HCT116 (cell line): ENCODE results near the gene SALL3. TPM values are rescaled to one million over a fixed set of nuclear protein-coding genes. Genes with fewer than 3 reads are reported as not detected.

Experiments
- ATAC-seq: fragments of 200-7000 bp; cut with Tn5 transposase; 2 replicates; pipeline ENCODE4 v1.9.1; 2020; ENCODE audit warnings: mild to moderate bottlenecking, moderate library complexity
- BruUV-seq: library from RNA; stranded (reverse); fragments of 400-500 nt; replicated peaks from 2 replicates; lab custom pipeline; 2021; lab: Mats Ljungman, UMichigan
- CTCF ChIA-PET: fragments of 300-600 bp; sonication (Branson Sonifier 250); formaldehyde crosslinking; loops from one replicate; lab custom pipeline; 2021; ENCODE audit warnings: antibody characterized with exemption; lab: Charles Lee
- POLR2A ChIA-PET: fragments of 300-600, 350-600 bp; sonication (Branson Sonifier 250); formaldehyde crosslinking; loops from one replicate; lab custom pipeline; 2021; ENCODE audit warnings: antibody characterized with exemption; lab: Charles Lee
- RAD21 ChIA-PET, 2 experiments: fragments of 300-600 bp; sonication (Branson Sonifier 250); formaldehyde crosslinking; loops; one replicate each; lab custom pipeline; 2023; ENCODE audit warnings: low total read pairs in 2 of 2; ENCODE audit not compliant: uncharacterized antibody in 2 of 2, unreplicated experiment in 2 of 2, low non-redundant PET in 1 of 2; lab: Charles Lee
- DNase-seq: peaks from one replicate; pipeline ENCODE4 v3.0.0-alpha.2; 2010; ENCODE audit warnings: low read depth, low spot score
- H2AFZ ChIP-seq: fragments of 200-600 bp; shearing (Covaris generic), sonication (generic); 2 replicates; pipeline ENCODE4 v1.6.1; 2017; ENCODE audit warnings: low read depth, mixed run types, mixed read lengths, antibody characterized with exemption, low read length; ENCODE audit not compliant: poor library complexity, severe bottlenecking
- H3K27ac ChIP-seq: 2 replicates; pipeline ENCODE4 v1.5.1; 2012; ENCODE audit warnings: low read depth, low read length
- H3K27me3 ChIP-seq: fragments of 200-600 bp; sonication (generic); 2 replicates; pipeline ENCODE4 v1.6.1; 2016; ENCODE audit warnings: mixed run types, low read length, mixed read lengths; ENCODE audit not compliant: insufficient read depth
- H3K36me3 ChIP-seq, 2 experiments: fragments of 200-500 bp in 1 of 2; fragments of 200-600 bp in 1 of 2; sonication (Bioruptor generic) in 1 of 2; sonication (generic) in 1 of 2; 2 replicates each; pipeline versions ENCODE4 v1.5.1 to v1.6.1; 2014 to 2016; ENCODE audit warnings: low read length in 2 of 2, inconsistent platforms in 1 of 2, mixed read lengths in 1 of 2, mixed run types in 1 of 2; ENCODE audit not compliant: insufficient read depth in 2 of 2, control insufficient read depth in 1 of 2
- H3K4me1 ChIP-seq, 2 experiments: fragments of 200-600 bp in 1 of 2; sonication (generic) in 1 of 2; 2 replicates each; pipeline versions ENCODE4 v1.5.1 to v1.6.1; 2012 to 2017; ENCODE audit warnings: low read length in 2 of 2, inconsistent platforms in 1 of 2, mild to moderate bottlenecking in 1 of 2, mixed read lengths in 1 of 2, mixed run types in 1 of 2, moderate library complexity in 1 of 2; ENCODE audit not compliant: insufficient read depth in 2 of 2, control insufficient read depth in 1 of 2
- H3K4me2 ChIP-seq: fragments of 200-600 bp; sonication (generic); 2 replicates; pipeline ENCODE4 v1.6.1; 2017; ENCODE audit warnings: mixed run types, low read length, mixed read lengths
- H3K4me3 ChIP-seq, 2 experiments: fragments of 200-600 bp in 1 of 2; sonication (generic) in 1 of 2; replicated peaks in 1 of 2; 2 replicates each; pipeline ENCODE4 v1.5.1; 2011 to 2016; ENCODE audit warnings: low read length in 2 of 2, control low read depth in 1 of 2, low read depth in 1 of 2, mild to moderate bottlenecking in 1 of 2, mixed read lengths in 1 of 2, mixed run types in 1 of 2
- H3K79me2 ChIP-seq: fragments of 200-600 bp; sonication (generic); 2 replicates; pipeline ENCODE4 v1.6.1; 2017; ENCODE audit warnings: mild to moderate bottlenecking, mixed run types, low read length, moderate library complexity, mixed read lengths; ENCODE audit not compliant: insufficient read depth
- H3K9ac ChIP-seq: fragments of 200-600 bp; sonication (generic); 2 replicates; pipeline ENCODE4 v1.6.1; 2016; ENCODE audit warnings: low read length, mixed read lengths
- H3K9me2 ChIP-seq: fragments of 200-600 bp; sonication (generic), shearing (Covaris generic); 2 replicates; pipeline ENCODE4 v1.6.1; 2017; ENCODE audit warnings: mixed run types, mild to moderate bottlenecking, moderate library complexity; ENCODE audit not compliant: insufficient read depth
- H3K9me3 ChIP-seq, 2 experiments: fragments of 200-500 bp in 1 of 2; fragments of 200-600 bp in 1 of 2; sonication (Bioruptor generic) in 1 of 2; sonication (generic) in 1 of 2; 2 replicates each; pipeline ENCODE4 v1.6.1; 2014 to 2017; ENCODE audit warnings: low read length in 2 of 2, mixed read lengths in 2 of 2, inconsistent platforms in 1 of 2, low read depth in 1 of 2, mild to moderate bottlenecking in 1 of 2, mixed run types in 1 of 2, moderate library complexity in 1 of 2; ENCODE audit not compliant: control insufficient read depth in 1 of 2, insufficient read depth in 1 of 2
- H4K20me1 ChIP-seq: fragments of 200-600 bp; sonication (generic), shearing (Covaris generic); 2 replicates; pipeline ENCODE4 v1.6.1; 2017; ENCODE audit warnings: mixed run types, mild to moderate bottlenecking, moderate library complexity; ENCODE audit not compliant: insufficient read depth
- ATF3 ChIP-seq: IDR thresholded peaks from 2 replicates; pipeline ENCODE4 v1.6.1; 2012
- CTCF ChIP-seq, 3 experiments: fragments of 200-600 bp in 1 of 3; sonication (generic) in 1 of 3; IDR thresholded peaks in 2 of 3; conservative IDR thresholded peaks in 1 of 3; 2 replicates each; pipeline ENCODE4 v1.5.1; 2012 to 2017; ENCODE audit warnings: low read depth in 2 of 3, low read length in 2 of 3, antibody characterized with exemption in 1 of 3, borderline replicate concordance in 1 of 3, control low read depth in 1 of 3, mild to moderate bottlenecking in 1 of 3, mixed read lengths in 1 of 3, mixed run types in 1 of 3, moderate library complexity in 1 of 3; ENCODE audit not compliant: insufficient read depth in 1 of 3
- EZH2phosphoT487 ChIP-seq: fragments of 200-600 bp; IDR thresholded peaks from 2 replicates; pipeline ENCODE4 v1.6.1; 2018; ENCODE audit warnings: antibody characterized with exemption, borderline replicate concordance
- FOSL1 ChIP-seq: IDR thresholded peaks from 2 replicates; pipeline ENCODE4 v1.6.1; 2012; ENCODE audit warnings: low read depth
- RAD21 ChIP-seq: IDR thresholded peaks from 2 replicates; pipeline ENCODE4 v1.6.1; 2012; ENCODE audit warnings: low read depth, mild to moderate bottlenecking
- SIN3A ChIP-seq: IDR thresholded peaks from 2 replicates; pipeline ENCODE4 v1.6.1; 2012; ENCODE audit warnings: low read depth
- YY1 ChIP-seq: IDR thresholded peaks from 2 replicates; pipeline ENCODE4 v1.6.1; 2011; ENCODE audit warnings: low read length, low read depth, moderate library complexity, mild to moderate bottlenecking; ENCODE audit not compliant: insufficient replicate concordance; ENCODE audit errors: extremely low read depth
- ZBTB33 ChIP-seq: IDR thresholded peaks from 2 replicates; pipeline ENCODE4 v1.6.1; 2011; ENCODE audit warnings: mild to moderate bottlenecking, low read length, moderate library complexity; ENCODE audit not compliant: insufficient replicate concordance; ENCODE audit errors: extremely low read depth
- ZFX ChIP-seq: fragments of 450-650 bp; IDR thresholded peaks from 2 replicates; pipeline ENCODE4 v1.6.1; 2017
- intact Hi-C: fragments of 100-400 bp; cut with micrococcal nuclease; formaldehyde crosslinking; loops from 2 replicates; pipeline ENCODE4 v1.10.0; 2022
- total RNA-seq: library from RNA; stranded (reverse); gene quantifications from one replicate; pipeline ENCODE4 v1.2.1, GENCODE V29; 2021; ENCODE audit not compliant: unreplicated experiment

The SALL3 gene
- total RNA-seq, 1 experiment from 2014 or later = not detected

- DNase-seq (no peak), ATAC-seq (no peak)
- H3K4me1 ChIP-seq = no peaks in the 10 kb centered on the region
- no peaks in the 10 kb centered on the region for H3K9me2 ChIP-seq
- H3K4me2 ChIP-seq = no peak overlapping the region
- ChIA-PET CTCF (no interaction called here), POLR2A (no interaction called here), RAD21 (no interaction called here)
- no peaks in the 10 kb centered on the region for H3K36me3 ChIP-seq
- BruUV-seq = no TSS peak
- no peak overlapping the region for H3K27ac ChIP-seq
- H2AFZ ChIP-seq = no peak overlapping the region
- no peaks in the 10 kb centered on the region for H3K79me2 ChIP-seq
- intact Hi-C loops = no loop called here
- no peaks in the 10 kb centered on the region for H3K27me3 ChIP-seq
- no peaks in the 10 kb centered on the region for H3K9me3 ChIP-seq
- H4K20me1 ChIP-seq = no peaks in the 10 kb centered on the region
- no peak overlapping the region for H3K9ac ChIP-seq
- H3K4me3 ChIP-seq = no peak overlapping the region
- TF ChIP-seq ATF3 (no peak), SIN3A (no peak), ZFX (no peak), YY1 (no peak), FOSL1 (no peak), RAD21 (no peak)
Measured at GRCh38 chr18:78976765-78977636, 2.6 kb upstream of the SALL3 start.

GRCh38 chr18:78977637-78978348 is 1.8 kb upstream of the SALL3 start:
- RAD21 ChIA-PET = no interaction called here
- TF ChIP-seq ZBTB33 (no peak), EZH2phosphoT487 (no peak), CTCF (IDR thresholded peaks at IDR 0.05 in 2 of 3, conservative IDR thresholded peaks at IDR 0.05 in 1 of 3; ENCODE audit: borderline replicate concordance in 1 of 3, insufficient read depth in 1 of 3, low read depth in 2 of 3, low read length in 2 of 3) (no peak), ATF3 (no peak)

More at GRCh38 chr18:78977637-78978348, 1.8 kb upstream of the SALL3 start:
- Histone ChIP-seq H3K9me2 (no peaks in the 10 kb centered on the region), H3K4me1 (no peaks in the 10 kb centered on the region), H3K4me2 (no peak overlapping the region), H3K4me3 (no peak overlapping the region), H2AFZ (no peak overlapping the region), H4K20me1 (no peaks in the 10 kb centered on the region), H3K27ac (no peak overlapping the region), H3K9ac (no peak overlapping the region), H3K27me3 (no peaks in the 10 kb centered on the region), H3K36me3 (no peaks in the 10 kb centered on the region), H3K9me3 (no peaks in the 10 kb centered on the region), H3K79me2 (no peaks in the 10 kb centered on the region)
- CTCF ChIA-PET = no interaction called here
- intact Hi-C loops = no loop called here
- DNase-seq (no peak), ATAC-seq (no peak)
- POLR2A ChIA-PET = no interaction called here
- BruUV-seq = no TSS peak
